OCI-M2 (cell line): Measurements from ENCODE around the gene CCNDBP1.

Experiments
- DNase-seq: peaks from one replicate; lab custom pipeline; 2025; ENCODE audit not compliant: unreplicated experiment; lab: John Stamatoyannopoulos, UW

The CCNDBP1 gene

DNA sequence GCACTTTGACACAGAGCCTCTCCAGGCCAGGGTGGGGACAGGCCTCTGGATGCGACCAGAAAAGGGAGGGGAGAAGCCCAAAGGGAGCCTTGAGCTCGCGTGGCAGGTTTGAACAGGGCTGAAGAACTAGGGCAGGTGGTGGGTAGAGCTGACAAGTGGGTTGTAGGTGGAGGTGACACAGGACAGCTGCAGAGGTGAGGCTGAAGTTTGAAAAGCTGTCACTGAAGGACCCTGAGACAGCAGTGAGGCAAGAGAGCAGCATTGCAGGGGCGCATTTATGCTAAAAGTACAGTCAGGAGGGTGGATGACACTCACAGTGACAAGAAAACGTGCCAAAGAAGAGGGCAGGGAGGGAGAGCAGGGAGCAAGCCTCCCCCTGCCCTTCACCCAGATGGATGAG, 57.4 kb downstream of the CCNDBP1 start:
- no peak for DNase-seq

DNA sequence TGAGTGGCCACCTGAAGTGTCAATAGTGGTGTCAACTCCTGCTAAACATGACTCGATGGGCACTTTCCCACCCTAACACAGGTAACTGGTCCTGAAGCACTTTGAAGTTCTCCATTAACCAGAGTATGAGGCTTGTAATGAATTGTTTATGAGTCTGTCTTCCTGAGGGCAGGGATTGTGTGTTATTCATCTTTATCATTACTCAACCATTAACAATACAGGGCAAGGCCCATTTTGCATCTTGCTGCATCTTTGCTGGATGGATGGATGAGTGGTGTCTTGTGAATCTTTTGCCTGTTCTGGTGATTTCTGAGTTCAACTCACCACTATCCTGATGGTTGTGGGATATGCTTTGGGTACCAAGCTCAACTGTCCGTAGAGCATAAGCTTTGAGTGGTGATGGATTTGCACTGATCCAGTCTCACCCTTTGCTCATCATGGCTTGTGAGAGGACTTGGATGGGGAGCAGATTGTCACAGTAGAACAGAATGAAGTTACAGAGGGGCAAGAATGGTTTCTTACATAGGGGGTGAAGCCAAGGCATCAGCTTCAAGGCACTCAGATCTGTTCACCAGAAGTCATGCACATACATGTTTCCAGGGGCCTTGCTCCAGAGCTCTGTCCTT, 57.9 kb downstream of the CCNDBP1 start:
- no peak for DNase-seq

DNA sequence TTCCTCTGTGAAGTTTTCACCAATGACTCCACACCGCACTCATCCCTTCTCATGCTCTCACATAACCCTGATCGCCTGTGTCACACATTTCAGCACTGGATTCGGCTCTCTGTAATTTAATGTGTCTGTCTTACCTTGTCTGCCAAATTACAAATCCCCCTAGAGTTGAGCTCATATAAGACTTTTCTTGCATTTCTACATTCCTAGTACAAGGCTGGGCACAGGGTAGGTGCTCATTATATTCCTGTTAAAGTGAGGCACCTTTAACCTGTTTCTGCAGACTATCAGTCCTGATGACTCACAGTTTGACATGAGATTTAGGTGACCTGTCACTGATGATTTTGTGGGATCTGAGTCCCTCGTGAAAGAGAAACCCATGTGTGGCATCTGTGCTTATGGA, 58.9 kb downstream of the CCNDBP1 start:
- no peak for DNase-seq

DNA sequence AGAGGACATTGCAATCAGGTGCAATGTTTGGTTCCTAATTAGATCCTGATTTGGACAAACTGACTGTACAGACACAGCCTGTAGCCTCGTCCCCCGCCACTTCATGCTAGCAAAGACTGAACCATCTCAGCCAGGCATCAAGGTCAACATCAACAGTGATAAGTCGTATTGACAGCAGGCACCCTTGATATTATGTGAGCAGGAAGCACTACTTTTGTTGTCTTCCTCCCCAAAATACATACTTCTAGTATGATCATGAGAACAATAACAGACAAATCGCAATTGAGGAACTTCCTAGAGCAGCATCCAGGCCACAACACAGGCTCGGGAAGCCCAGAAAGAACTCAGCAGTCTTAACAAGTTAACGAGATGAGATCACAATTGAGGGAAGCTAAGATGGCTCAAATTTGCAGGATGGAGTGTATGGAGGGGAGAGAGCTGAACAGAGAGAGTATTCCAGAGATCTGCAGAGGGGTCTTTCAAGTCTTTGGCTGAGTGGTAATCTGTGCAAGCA, 61.1 kb downstream of the CCNDBP1 start:
- no peak for DNase-seq
